ENCODE results near the gene CDC42EP5. TPM values are rescaled to one million over a fixed set of nuclear protein-coding genes. Genes with fewer than 3 reads are reported as not detected.

Gene CDC42EP5
- total RNA-seq, 2 experiments from 2014 or later = 0.45 to 0.83 TPM

GRCh38 chr19:54485851-54486250 lies 12.8 kb upstream of the CDC42EP5 start:
- POLR2A ChIA-PET = no interaction called here
- intact Hi-C loops (cut with micrococcal nuclease) = no loop called here
- Mint-ChIP-seq H3K36me3 (ENCODE audit: low read depth) (no peaks in the 10 kb centered on the region), H3K9me3 (no peaks in the 10 kb centered on the region), H3K4me1 (ENCODE audit: low read depth) (peaks cover 4% of the 10 kb centered on the region), H3K27ac (no peak overlapping the region), H3K27me3 (peaks cover 15% of the 10 kb centered on the region), H3K4me3 (no peak overlapping the region)
- CTCF ChIA-PET = no interaction called here
- DNase-seq (no peak), ATAC-seq (no peak)
- no peak for TF ChIP-seq CTCF (IDR thresholded peaks at IDR 0.05)

- ATAC-seq (no peak), DNase-seq (no peak)
- Mint-ChIP-seq H3K27me3 (peaks cover 16% of the 10 kb centered on the region), H3K36me3 (ENCODE audit: low read depth) (no peaks in the 10 kb centered on the region), H3K9me3 (no peaks in the 10 kb centered on the region), H3K4me1 (ENCODE audit: low read depth) (peaks cover 4% of the 10 kb centered on the region), H3K27ac (no peak overlapping the region), H3K4me3 (no peak overlapping the region)
- ChIA-PET POLR2A (no interaction called here), CTCF (no interaction called here)
- no peak for TF ChIP-seq CTCF (IDR thresholded peaks at IDR 0.05)
- intact Hi-C loops (cut with micrococcal nuclease) = no loop called here
These were observed 11.4 kb upstream of the CDC42EP5 start for GRCh38 chr19:54484451-54484850.

GRCh38 chr19:54482889-54483288 lies 9.8 kb upstream of the CDC42EP5 start:
- Mint-ChIP-seq H3K4me1 (ENCODE audit: low read depth) (peaks cover 4% of the 10 kb centered on the region), H3K4me3 (no peak overlapping the region), H3K36me3 (ENCODE audit: low read depth) (no peaks in the 10 kb centered on the region), H3K27ac (no peak overlapping the region), H3K9me3 (no peaks in the 10 kb centered on the region), H3K27me3 (peaks cover 18% of the 10 kb centered on the region)
- ATAC-seq (no peak), DNase-seq (no peak)
- ChIA-PET CTCF (interaction anchor here (0.6 to 6.6 kb wide), 3 partner anchors 12 to 269 kb away, joined by 3 to 66 read pairs (median 3); no protein-coding TSS in a partner anchor), POLR2A (no interaction called here)
- no peak for TF ChIP-seq CTCF (IDR thresholded peaks at IDR 0.05)
- intact Hi-C loops (cut with micrococcal nuclease) = no loop called here

GRCh38 chr19:54481326-54481930 lies 8.3 kb upstream of the CDC42EP5 start:
- Mint-ChIP-seq H3K4me1 (ENCODE audit: low read depth) (peaks cover 4% of the 10 kb centered on the region), H3K27me3 (peaks cover 25% of the 10 kb centered on the region), H3K9me3 (no peaks in the 10 kb centered on the region), H3K27ac (no peak overlapping the region), H3K36me3 (ENCODE audit: low read depth) (no peaks in the 10 kb centered on the region), H3K4me3 (no peak overlapping the region)
- intact Hi-C loops (cut with micrococcal nuclease) = no loop called here
- peak; percentile 92 for TF ChIP-seq CTCF (IDR thresholded peaks at IDR 0.05)
- ATAC-seq = peak; percentile 58
- POLR2A ChIA-PET = no interaction called here
- peak; percentile 49 for DNase-seq
- CTCF ChIA-PET = interaction anchor here (0.7 to 6.6 kb wide), 18 partner anchors 9 to 202 kb away, joined by 3 to 66 read pairs (median 4); no protein-coding TSS in a partner anchor

- no peak overlapping the region for H3K4me3 Mint-ChIP-seq
- ChIA-PET POLR2A (no interaction called here), CTCF (interaction anchor here (1.0 to 6.6 kb wide), 12 partner anchors 10 to 203 kb away, joined by 3 to 66 read pairs (median 6); no protein-coding TSS in a partner anchor)
- peaks cover 4% of the 10 kb centered on the region for H3K4me1 Mint-ChIP-seq (ENCODE audit: low read depth)
- no peaks in the 10 kb centered on the region for H3K9me3 Mint-ChIP-seq
- no peak for ATAC-seq
- H3K27ac Mint-ChIP-seq = no peak overlapping the region
- no peak for TF ChIP-seq CTCF (IDR thresholded peaks at IDR 0.05)
- intact Hi-C loops (cut with micrococcal nuclease) = no loop called here
- H3K36me3 Mint-ChIP-seq (ENCODE audit: low read depth) = no peaks in the 10 kb centered on the region
- no peak for DNase-seq
- peaks cover 24% of the 10 kb centered on the region for H3K27me3 Mint-ChIP-seq
These were observed 7.0 kb upstream of the CDC42EP5 start for GRCh38 chr19:54480051-54480450.
